ENCODE results near the gene EPB41L1.

The EPB41L1 gene

DNA sequence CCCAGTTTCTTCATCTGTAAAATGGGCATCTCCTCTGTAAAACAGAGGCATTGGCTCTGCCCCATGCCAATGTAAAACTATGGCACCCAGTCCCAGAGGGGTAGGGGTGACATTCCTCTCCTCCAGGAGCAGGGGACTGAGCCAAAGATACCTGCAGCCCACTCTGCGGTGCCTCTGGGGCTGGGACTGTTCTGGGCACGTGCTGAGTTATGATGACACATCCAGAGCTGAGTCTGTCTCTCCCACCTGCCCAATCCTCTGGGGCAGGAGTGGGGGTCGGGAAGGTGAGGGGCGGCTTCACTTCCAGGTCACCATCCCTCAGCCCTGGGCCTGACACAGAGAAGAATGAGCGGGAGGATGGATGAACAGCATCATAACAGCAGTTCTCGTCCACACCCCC is 111.6 kb downstream of the EPB41L1 start:
- DNase-seq: no peak

GRCh38 chr20:36267605-36268381 is 113.3 kb downstream of the EPB41L1 start:
- DNase-seq: no peak

DNA sequence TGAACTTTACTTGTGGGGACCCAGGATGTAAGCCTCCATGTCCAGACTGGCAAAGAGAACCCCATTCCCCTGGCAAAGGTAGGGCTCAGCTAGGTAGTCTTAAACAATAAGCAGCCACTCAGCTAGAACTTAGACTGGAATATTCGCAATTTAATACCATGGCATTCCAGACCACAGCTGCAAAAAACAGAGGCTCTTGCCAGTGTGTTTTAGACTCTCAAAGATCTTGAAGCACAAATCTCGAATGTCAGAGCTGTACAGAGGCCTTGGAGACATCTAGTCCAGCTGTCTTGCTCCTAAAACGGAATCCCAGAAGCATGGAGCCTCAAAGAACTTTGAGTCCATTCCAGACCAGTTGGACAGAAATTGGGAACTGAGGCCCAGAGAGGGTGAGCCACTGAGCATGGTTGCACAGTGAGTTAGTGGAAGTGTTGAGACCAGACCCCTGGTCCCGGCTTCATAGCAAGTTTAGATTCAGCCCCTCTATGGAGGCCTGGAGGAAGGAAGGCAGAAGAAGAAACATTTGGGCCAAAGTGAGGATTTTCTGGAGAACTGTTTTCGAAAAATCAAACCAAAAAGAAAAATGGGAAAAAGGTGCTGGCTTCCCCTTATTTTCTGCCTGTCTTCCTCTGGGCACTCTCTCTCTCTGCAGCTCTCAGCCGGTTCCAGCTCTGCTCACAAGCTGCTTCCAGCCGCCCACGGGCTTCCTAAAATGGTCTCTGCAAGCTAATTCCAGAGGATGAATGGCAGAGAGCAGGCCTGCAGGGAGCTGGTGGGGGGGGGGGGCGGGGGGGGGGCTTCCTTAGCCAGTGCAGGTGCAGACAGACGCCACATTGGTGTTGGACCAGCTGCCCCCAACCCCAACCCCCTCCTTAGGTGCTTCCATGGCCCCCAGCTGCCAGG is 114.2 kb downstream of the EPB41L1 start:
- DNase-seq: no peak

DNA sequence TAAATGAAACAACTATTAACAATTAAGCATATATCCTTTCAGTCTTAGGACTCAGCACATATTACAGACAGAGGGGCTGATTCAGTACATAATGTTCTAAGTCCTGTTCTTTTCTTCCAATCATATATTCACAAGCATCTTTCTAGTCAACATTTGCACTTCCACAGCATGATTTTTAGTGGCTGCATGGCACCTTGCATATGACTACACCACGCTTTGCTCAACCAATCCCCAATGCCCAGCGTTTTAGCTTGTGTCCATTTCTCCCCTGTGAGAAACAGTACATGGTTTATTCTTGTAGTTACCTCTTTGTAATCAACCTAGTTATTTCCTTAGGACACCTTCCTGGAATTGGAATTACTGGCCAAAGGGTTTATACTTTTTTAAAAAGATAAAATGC is 115.0 kb downstream of the EPB41L1 start:
- no peak for DNase-seq

- DNase-seq: no peak
Observed at GRCh38 chr20:36270744-36271638, 116.5 kb downstream of the EPB41L1 start.

- no peak for DNase-seq
Observed at GRCh38 chr20:36271639-36272546, 117.4 kb downstream of the EPB41L1 start.

DNA sequence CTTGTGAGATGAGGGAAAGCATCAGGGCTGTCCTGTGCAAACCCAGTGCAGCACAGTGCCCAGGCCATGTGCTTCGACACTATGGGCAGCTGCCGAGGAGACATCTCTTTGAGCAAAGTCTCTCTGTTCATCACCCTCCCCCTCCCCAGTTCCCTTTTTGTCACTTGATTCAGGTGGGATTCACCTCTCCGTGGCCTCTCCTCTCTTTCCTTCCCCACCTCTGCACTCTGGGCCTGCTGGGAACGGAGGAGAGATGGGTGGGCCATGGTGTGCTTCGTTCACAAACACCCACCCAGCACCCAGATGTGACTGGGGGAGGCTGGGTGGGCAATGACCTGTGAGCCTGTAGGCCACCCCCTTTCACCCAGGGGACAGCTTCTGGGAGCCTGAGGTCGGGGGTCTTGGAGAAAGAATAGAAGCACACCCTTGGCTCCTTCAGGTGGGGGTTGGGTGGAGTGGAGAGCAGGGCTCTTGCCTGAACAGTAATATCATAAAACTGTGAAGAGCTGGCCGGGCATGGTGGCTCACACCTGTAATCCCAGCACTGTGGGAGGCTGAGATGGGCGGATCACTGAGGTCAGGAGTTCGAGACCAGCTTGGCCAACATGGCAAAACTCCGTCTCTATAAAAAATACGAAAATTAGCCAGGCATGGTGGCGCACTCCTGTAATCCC is 118.1 kb downstream of the EPB41L1 start:
- DNase-seq: no peak

GRCh38 chr20:36273414-36274180 is 119.1 kb downstream of the EPB41L1 start:
- no peak for DNase-seq

- DNase-seq: no peak
Observed at GRCh38 chr20:36274181-36274841, 119.8 kb downstream of the EPB41L1 start.

GRCh38 chr20:36275011-36275410 is 120.5 kb downstream of the EPB41L1 start:
- DNase-seq: no peak

DNA sequence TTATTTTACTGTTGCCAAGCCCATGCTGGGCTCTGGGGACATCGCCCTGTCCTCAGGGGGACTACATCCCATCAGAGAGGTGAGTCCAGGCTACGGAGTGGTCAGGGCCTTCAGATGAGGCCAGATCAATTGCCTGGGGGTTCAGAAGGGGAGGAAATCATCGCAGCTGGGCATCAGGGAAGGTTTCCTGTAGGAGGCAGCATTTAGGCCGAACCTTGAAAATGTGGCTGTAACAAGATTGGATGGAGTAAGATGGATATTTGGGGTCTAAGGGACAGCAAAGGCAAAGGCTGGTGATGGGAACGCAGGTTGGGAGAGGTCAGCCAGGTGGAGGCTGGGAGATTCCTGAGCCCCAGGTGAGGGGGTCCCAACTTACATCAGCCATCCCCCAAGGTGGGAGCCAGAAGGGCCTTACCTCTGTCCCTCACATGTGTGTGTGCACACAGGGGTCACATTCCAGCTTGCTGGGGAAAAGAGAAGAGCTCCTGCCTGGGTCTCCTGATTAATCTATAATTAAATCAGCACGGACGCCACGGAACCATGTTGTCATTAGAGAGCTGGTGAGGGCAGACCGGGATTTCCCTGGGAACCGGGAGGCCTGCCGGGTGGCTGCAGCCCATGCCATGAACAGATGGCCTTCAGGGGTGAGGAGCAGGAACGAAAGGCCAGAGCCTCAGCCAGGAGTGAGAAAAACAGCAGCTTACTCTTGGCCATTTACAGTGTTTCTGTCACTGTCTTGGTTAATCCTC is 121.1 kb downstream of the EPB41L1 start:
- DNase-seq: no peak

DNA sequence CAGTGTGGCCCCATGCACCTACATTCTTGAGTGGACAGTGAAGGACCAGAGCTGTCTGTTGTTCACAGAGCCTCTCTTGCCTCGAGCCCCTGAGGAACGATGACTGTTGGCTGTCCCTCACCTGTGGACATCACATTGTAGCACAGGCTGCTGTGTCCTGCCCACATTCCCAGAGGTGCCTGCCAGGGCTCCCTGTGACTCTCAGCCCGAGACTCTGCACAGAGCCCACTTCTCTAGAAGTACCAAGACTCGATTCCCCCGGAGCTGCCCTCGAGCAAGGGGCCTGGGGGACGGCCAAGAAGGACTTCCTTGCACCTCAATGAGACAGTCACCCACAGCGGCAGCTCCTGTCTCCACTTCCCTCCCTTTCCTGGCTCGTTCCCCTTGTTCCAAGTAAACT is 123.0 kb downstream of the EPB41L1 start:
- DNase-seq: no peak

DNA sequence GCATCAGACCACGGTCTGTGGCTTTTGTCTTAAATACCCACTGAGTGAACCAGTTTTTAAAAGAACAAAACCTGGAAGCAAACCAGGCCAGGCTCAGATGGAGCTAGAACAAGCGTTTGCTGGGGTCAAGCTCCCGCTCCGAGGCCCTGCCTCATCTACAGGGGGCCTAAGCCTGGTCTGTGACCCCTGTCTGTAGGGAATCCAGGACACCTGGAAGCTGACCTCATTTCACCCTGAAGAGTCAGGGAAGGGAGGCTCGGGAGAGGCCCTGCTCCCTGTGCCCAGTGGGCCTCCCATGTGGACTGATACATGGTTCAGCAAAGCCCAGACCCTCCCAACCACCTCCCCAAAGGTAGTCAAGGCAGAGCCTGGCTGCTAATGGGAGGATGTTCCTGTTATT is 124.8 kb downstream of the EPB41L1 start:
- no peak for DNase-seq

DNA sequence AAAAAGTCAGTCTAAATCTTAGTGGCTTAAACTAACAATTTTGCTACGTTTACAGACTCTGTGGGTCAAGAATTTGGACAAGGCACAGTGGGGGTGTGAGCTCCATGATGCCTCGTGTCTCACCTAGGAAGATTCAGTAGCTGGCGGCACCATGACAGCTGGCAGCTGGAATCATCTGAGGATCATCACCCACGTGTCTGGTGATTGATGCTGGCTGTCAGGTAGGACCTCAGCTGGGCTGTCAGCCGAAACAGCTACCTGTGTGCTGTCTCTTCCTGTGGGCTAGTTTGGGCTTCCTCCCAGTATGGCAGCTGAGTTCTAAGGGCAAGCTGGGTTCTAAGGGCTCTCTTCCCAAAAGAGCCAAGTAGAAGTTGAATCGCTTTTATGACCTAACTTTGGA is 125.2 kb downstream of the EPB41L1 start:
- no peak for DNase-seq

GRCh38 chr20:36281785-36282380 is 127.3 kb downstream of the EPB41L1 start:
- DNase-seq: no peak

Measured in CD4-positive, alpha-beta T cell treated with Interleukin-15 for 1 hour (primary cell).